HCT116 (cell line): Measurements from ENCODE around the gene PPHLN1.

Experiments used
- CBX3 ChIP-seq: IDR thresholded peaks from 2 replicates; pipeline ENCODE4 v1.6.1; 2012; ENCODE audit warnings: low read depth
- EZH2 ChIP-seq: fragments of 200-600 bp; sonication (generic); IDR thresholded peaks from 2 replicates; pipeline ENCODE4 v1.6.1; 2017; ENCODE audit warnings: antibody characterized with exemption, mixed run types
- EZH2phosphoT487 ChIP-seq: fragments of 200-600 bp; IDR thresholded peaks from 2 replicates; pipeline ENCODE4 v1.6.1; 2018; ENCODE audit warnings: antibody characterized with exemption, borderline replicate concordance
- POLR2A ChIP-seq: IDR thresholded peaks from 2 replicates; pipeline ENCODE4 v1.7.0; 2011; ENCODE audit warnings: borderline replicate concordance; ENCODE audit not compliant: insufficient read depth, insufficient read length; ENCODE audit errors: extremely low read depth
- RAD21 ChIP-seq: IDR thresholded peaks from 2 replicates; pipeline ENCODE4 v1.6.1; 2012; ENCODE audit warnings: low read depth, mild to moderate bottlenecking
- SIN3A ChIP-seq: IDR thresholded peaks from 2 replicates; pipeline ENCODE4 v1.6.1; 2012; ENCODE audit warnings: low read depth
- SP1 ChIP-seq: IDR thresholded peaks from 2 replicates; pipeline ENCODE4 v1.6.1; 2012; ENCODE audit warnings: low read depth
- ZFX ChIP-seq: fragments of 450-650 bp; IDR thresholded peaks from 2 replicates; pipeline ENCODE4 v1.6.1; 2017
- ZNF274 ChIP-seq: fragments of 200-500 bp; sonication (Bioruptor generic); IDR thresholded peaks from 2 replicates; pipeline ENCODE4 v1.6.1; 2014; ENCODE audit warnings: mild to moderate bottlenecking, low read depth, low read length, inconsistent platforms
- TF ChIP-seq, protein P1 (sequence below), 3 experiments: fragments of 200-600 bp in 1 of 3; sonication (generic) in 1 of 3; IDR thresholded peaks in 2 of 3; conservative IDR thresholded peaks in 1 of 3; 2 replicates each; pipeline ENCODE4 v1.5.1; 2012 to 2017; ENCODE audit warnings: low read depth in 2 of 3, low read length in 2 of 3, antibody characterized with exemption in 1 of 3, borderline replicate concordance in 1 of 3, control low read depth in 1 of 3, mild to moderate bottlenecking in 1 of 3, mixed read lengths in 1 of 3, mixed run types in 1 of 3, moderate library complexity in 1 of 3; ENCODE audit not compliant: insufficient read depth in 1 of 3
- TF ChIP-seq, protein P2 (sequence below): IDR thresholded peaks from 2 replicates; pipeline ENCODE4 v1.6.1; 2012
- TF ChIP-seq, protein P3 (sequence below): IDR thresholded peaks from 2 replicates; pipeline ENCODE4 v1.6.1; 2012; ENCODE audit warnings: low read depth

- TF ChIP-seq, protein P1, sequence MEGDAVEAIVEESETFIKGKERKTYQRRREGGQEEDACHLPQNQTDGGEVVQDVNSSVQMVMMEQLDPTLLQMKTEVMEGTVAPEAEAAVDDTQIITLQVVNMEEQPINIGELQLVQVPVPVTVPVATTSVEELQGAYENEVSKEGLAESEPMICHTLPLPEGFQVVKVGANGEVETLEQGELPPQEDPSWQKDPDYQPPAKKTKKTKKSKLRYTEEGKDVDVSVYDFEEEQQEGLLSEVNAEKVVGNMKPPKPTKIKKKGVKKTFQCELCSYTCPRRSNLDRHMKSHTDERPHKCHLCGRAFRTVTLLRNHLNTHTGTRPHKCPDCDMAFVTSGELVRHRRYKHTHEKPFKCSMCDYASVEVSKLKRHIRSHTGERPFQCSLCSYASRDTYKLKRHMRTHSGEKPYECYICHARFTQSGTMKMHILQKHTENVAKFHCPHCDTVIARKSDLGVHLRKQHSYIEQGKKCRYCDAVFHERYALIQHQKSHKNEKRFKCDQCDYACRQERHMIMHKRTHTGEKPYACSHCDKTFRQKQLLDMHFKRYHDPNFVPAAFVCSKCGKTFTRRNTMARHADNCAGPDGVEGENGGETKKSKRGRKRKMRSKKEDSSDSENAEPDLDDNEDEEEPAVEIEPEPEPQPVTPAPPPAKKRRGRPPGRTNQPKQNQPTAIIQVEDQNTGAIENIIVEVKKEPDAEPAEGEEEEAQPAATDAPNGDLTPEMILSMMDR (IDR thresholded peaks at IDR 0.05 in 2 of 3, conservative IDR thresholded peaks at IDR 0.05 in 1 of 3; ENCODE audit: borderline replicate concordance in 1 of 3, insufficient read depth in 1 of 3, low read depth in 2 of 3, low read length in 2 of 3): no peak
- TF ChIP-seq POLR2A (no peak), EZH2 (no peak), ZFX (no peak), ZNF274 (no peak), SIN3A (no peak), RAD21 (no peak), EZH2phosphoT487 (no peak), SP1 (no peak), CBX3 (no peak)
- TF ChIP-seq, protein P2, sequence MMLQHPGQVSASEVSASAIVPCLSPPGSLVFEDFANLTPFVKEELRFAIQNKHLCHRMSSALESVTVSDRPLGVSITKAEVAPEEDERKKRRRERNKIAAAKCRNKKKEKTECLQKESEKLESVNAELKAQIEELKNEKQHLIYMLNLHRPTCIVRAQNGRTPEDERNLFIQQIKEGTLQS: no peak
- TF ChIP-seq, protein P3, sequence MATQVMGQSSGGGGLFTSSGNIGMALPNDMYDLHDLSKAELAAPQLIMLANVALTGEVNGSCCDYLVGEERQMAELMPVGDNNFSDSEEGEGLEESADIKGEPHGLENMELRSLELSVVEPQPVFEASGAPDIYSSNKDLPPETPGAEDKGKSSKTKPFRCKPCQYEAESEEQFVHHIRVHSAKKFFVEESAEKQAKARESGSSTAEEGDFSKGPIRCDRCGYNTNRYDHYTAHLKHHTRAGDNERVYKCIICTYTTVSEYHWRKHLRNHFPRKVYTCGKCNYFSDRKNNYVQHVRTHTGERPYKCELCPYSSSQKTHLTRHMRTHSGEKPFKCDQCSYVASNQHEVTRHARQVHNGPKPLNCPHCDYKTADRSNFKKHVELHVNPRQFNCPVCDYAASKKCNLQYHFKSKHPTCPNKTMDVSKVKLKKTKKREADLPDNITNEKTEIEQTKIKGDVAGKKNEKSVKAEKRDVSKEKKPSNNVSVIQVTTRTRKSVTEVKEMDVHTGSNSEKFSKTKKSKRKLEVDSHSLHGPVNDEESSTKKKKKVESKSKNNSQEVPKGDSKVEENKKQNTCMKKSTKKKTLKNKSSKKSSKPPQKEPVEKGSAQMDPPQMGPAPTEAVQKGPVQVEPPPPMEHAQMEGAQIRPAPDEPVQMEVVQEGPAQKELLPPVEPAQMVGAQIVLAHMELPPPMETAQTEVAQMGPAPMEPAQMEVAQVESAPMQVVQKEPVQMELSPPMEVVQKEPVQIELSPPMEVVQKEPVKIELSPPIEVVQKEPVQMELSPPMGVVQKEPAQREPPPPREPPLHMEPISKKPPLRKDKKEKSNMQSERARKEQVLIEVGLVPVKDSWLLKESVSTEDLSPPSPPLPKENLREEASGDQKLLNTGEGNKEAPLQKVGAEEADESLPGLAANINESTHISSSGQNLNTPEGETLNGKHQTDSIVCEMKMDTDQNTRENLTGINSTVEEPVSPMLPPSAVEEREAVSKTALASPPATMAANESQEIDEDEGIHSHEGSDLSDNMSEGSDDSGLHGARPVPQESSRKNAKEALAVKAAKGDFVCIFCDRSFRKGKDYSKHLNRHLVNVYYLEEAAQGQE: no peak
Measured at GRCh38 chr12:42473561-42473960, 147.6 kb downstream of the PPHLN1 start.
